Calu3 (cell line): ENCODE measurements around the gene TXNRD1. TPM values are rescaled to one million over a fixed set of nuclear protein-coding genes. Genes with fewer than 3 reads are reported as not detected.

Experiments used
- BruUV-seq: library from RNA; stranded (reverse); fragments of 400-500 nt; replicated peaks from 2 replicates; lab custom pipeline; 2021; lab: Mats Ljungman, UMichigan
- CTCF ChIA-PET: fragments of 300-600 bp; sonication (Branson Sonifier 250); formaldehyde crosslinking; loops from one replicate; lab custom pipeline; 2022; ENCODE audit warnings: antibody characterized with exemption; lab: Charles Lee
- DNase-seq: peaks from one replicate; pipeline ENCODE4 v3.0.0; 2022
- H3K27ac Mint-ChIP-seq: one replicate; pipeline ENCODE4 v1.8.0; 2022; ENCODE audit warnings: mixed read lengths; ENCODE audit not compliant: unreplicated experiment
- H3K27me3 Mint-ChIP-seq: one replicate; pipeline ENCODE4 v1.8.0; 2022; ENCODE audit warnings: mixed read lengths; ENCODE audit not compliant: unreplicated experiment
- H3K36me3 Mint-ChIP-seq: one replicate; pipeline ENCODE4 v1.8.0; 2022; ENCODE audit warnings: mild to moderate bottlenecking, moderate library complexity, mixed read lengths; ENCODE audit not compliant: insufficient read depth, unreplicated experiment
- H3K4me1 Mint-ChIP-seq: one replicate; pipeline ENCODE4 v1.8.0; 2022; ENCODE audit warnings: mild to moderate bottlenecking, low read depth, mixed read lengths; ENCODE audit not compliant: unreplicated experiment
- H3K4me3 Mint-ChIP-seq: one replicate; pipeline ENCODE4 v1.8.0; 2022; ENCODE audit warnings: mild to moderate bottlenecking, low read depth, moderate library complexity, mixed read lengths; ENCODE audit not compliant: unreplicated experiment
- H3K9me3 Mint-ChIP-seq: one replicate; pipeline ENCODE4 v1.8.0; 2022; ENCODE audit warnings: low read depth, mixed read lengths; ENCODE audit not compliant: unreplicated experiment
- CTCF ChIP-seq: fragments of 200-600 bp; IDR thresholded peaks from one replicate; pipeline ENCODE4 v1.8.0; 2022; ENCODE audit warnings: antibody characterized with exemption; ENCODE audit not compliant: unreplicated experiment
- intact Hi-C: fragments of 100-400 bp; cut with micrococcal nuclease; formaldehyde crosslinking; loops from one replicate; pipeline ENCODE4 v1.10.0; 2022; ENCODE audit not compliant: unreplicated experiment
- total RNA-seq: library from RNA; stranded (reverse); gene quantifications from 2 replicates; pipeline ENCODE4 v1.2.3, GENCODE V29; 2022

The TXNRD1 gene
- total RNA-seq, 1 experiment from 2014 or later = 262 TPM

- no peak for DNase-seq
- intact Hi-C loops = no loop called here
- Mint-ChIP-seq H3K27me3 (no peaks in the 10 kb centered on the region), H3K36me3 (no peaks in the 10 kb centered on the region), H3K4me1 (no peaks in the 10 kb centered on the region), H3K27ac (no peak overlapping the region), H3K4me3 (no peak overlapping the region), H3K9me3 (peaks cover 12% of the 10 kb centered on the region)
- CTCF ChIA-PET = no interaction called here
- no TSS peak for BruUV-seq
- no peak for TF ChIP-seq CTCF
Measured at GRCh38 chr12:104234926-104235499, 19.4 kb downstream of the TXNRD1 start.

GRCh38 chr12:104237930-104238329 is 22.4 kb downstream of the TXNRD1 start:
- no peak overlapping the region for H3K4me3 Mint-ChIP-seq
- intact Hi-C loops = no loop called here
- H3K36me3 Mint-ChIP-seq = no peaks in the 10 kb centered on the region
- DNase-seq = no peak
- no peak for TF ChIP-seq CTCF
- no peaks in the 10 kb centered on the region for H3K4me1 Mint-ChIP-seq
- no TSS peak for BruUV-seq
- H3K9me3 Mint-ChIP-seq = peaks cover 6% of the 10 kb centered on the region
- H3K27ac Mint-ChIP-seq = no peak overlapping the region
- CTCF ChIA-PET = no interaction called here
- H3K27me3 Mint-ChIP-seq = no peaks in the 10 kb centered on the region

DNA sequence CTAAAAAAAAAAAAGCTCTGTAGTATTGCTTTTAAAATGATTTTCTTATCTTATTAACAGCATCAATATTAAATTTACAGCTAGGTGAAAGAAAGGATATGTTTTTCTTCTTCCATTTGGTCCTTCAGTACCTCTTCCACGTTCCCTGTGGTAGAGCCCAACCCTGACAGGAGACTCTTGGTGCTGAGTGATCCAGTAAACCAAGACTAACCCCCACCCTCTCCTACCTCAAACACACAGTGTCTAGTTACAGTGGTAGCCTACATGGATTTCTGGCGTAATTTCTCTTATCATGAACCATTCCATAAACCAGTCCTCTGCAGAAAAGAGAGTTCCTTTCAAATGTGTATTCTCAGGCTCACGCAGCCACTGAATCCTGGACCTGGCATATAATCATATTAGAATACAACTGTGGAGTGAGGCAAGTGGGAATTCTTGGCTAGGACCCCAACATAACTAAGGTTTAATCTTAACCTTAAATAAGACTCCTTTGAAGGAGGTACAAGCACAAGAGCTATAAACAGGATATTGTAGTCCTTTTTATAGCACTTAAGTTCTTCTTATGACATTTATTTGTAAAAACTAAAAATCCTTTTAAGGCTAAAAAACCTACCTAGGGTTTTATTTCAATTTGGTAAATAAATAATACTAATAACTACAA is 27.1 kb downstream of the TXNRD1 start:
- TF ChIP-seq CTCF = no peak
- intact Hi-C loops = no loop called here
- Mint-ChIP-seq H3K9me3 (no peaks in the 10 kb centered on the region), H3K36me3 (no peaks in the 10 kb centered on the region), H3K4me1 (no peaks in the 10 kb centered on the region), H3K4me3 (no peak overlapping the region), H3K27me3 (no peaks in the 10 kb centered on the region), H3K27ac (no peak overlapping the region)
- CTCF ChIA-PET = interaction anchor here (0.6 kb wide), 1 partner anchor 93 kb away, joined by 4 read pairs; no protein-coding TSS in a partner anchor
- no TSS peak for BruUV-seq
- no peak for DNase-seq

DNA sequence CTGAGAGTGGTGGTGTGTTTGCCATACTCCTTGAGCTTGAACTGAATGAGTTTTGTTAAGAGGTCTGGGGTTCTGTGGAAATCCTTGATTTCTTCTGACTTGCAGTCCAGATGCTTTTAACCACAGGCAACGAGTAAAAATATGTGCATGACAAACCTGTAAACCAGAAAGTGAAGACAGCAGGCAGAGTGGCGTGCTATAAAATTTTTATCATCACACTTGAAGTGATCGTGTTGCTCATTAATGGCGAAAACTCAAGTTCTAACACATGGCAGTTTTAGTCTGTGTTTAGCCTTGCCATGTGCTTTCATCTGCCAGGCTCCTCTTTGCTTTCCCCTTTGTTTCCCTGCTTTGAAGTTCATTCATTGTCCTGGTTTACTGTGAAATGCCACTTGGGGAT is 28.0 kb downstream of the TXNRD1 start:
- Mint-ChIP-seq H3K36me3 (no peaks in the 10 kb centered on the region), H3K4me3 (no peak overlapping the region), H3K27ac (no peak overlapping the region), H3K9me3 (no peaks in the 10 kb centered on the region), H3K4me1 (no peaks in the 10 kb centered on the region), H3K27me3 (no peaks in the 10 kb centered on the region)
- intact Hi-C loops = no loop called here
- no peak for TF ChIP-seq CTCF
- DNase-seq = no peak
- no TSS peak for BruUV-seq
- CTCF ChIA-PET = no interaction called here
